KOPT-K1 (cell line): ENCODE data around the gene RAI2.

Source experiments
- H3K27ac ChIP-seq: fragments of 200-600 bp; sonication (generic); 2 replicates; pipeline ENCODE4 v1.5.1; 2016; ENCODE audit warnings: antibody characterized with exemption, mild to moderate bottlenecking, low read depth, low read length; ENCODE audit not compliant: poor library complexity, severe bottlenecking
- H3K36me3 ChIP-seq: fragments of 200-600 bp; sonication (generic); 2 replicates; pipeline ENCODE4 v1.5.1; 2017; ENCODE audit warnings: antibody characterized with exemption, mild to moderate bottlenecking, low read length, moderate library complexity; ENCODE audit not compliant: insufficient read depth
- H3K9me3 ChIP-seq: fragments of 200-600 bp; sonication (generic); 2 replicates; pipeline ENCODE4 v1.5.1; 2017; ENCODE audit warnings: antibody characterized with exemption, low read length, mild to moderate bottlenecking; ENCODE audit not compliant: insufficient read depth, poor library complexity, severe bottlenecking

RAI2 gene

DNA sequence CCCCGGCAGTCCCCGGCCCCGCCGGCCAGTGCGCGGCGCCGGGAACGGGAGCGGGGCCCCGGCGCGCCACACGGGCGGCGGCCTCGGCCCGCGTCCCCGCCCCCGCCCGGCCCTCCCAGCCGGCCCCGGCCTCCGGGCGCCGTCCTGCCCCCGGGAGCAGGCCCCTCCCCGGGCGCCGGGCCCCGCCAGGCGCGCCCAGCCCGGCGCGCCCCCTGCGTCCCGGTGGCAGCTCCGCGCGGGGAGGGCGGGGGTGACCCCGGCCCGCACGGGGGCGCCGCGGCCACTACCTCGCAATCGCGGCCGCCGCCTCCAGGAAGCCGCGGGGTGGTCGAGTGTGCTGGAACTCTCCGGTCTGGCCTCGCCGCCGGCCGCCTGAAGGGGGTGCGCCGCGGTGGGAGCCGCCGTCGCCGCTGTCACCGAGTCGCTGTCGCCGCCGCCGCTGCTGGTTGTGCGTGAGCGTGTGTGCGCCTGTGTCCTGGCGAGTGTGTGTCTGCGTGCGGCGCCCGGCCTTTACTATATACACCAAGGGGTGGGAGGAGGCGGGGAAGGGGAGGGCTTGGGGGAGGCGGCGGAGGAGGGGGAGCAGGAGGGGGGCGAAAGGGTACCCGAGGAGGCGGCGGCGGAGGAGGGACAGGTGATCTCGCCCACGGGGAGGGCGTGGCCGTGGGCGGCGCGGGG, at the start of gene RAI2:
TSS of gene RAI2 (minus strand) at position 488 of the 678 bp plus-strand sequence. CDS start 59,288 bp downstream, outside the sequence.
- Histone ChIP-seq H3K9me3 (no peaks in the 10 kb centered on the region), H3K36me3 (no peaks in the 10 kb centered on the region), H3K27ac (no peak within 1 kb of the TSS)

DNA sequence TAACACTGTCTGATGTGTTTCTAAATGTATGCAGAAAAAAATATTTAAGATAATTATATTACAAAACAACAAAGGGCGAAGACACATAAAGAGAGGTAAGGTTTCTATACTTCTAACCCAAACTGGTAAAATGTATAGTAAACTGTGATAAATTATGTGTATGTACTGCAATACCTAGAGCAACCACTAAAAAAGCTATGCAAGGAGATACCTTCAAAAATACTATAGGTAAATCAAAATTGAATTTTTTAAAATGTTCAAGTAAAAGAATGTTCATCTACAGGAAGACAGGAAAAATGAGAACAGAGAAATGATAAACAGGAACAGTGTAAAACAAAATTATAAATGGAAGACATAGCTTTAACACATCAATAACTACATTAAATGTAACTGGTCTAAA, 27.3 kb upstream of the RAI2 start:
- Histone ChIP-seq H3K27ac (no peak overlapping the region), H3K36me3 (no peaks in the 10 kb centered on the region), H3K9me3 (no peaks in the 10 kb centered on the region)

DNA sequence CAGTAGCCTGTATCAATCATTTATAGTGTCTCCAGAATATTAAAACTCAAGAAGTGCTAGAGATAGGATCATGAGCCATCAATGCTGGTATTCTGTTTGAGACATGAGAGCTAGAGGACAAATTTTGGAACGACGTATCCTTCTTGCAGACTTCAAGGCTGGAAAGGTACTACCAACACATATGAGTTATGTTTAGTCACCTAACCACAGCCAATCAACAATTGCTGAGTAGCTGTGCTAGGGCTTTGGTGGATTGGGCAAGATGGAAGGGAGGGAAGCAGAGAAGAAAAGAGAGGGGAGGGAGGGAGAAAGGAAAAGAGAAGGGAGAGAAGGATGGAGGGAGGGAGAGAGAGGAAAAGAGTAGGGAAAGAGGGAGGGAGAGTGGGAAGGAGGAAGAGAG, 21.6 kb upstream of the RAI2 start:
- Histone ChIP-seq H3K27ac (no peak overlapping the region), H3K9me3 (no peaks in the 10 kb centered on the region), H3K36me3 (no peaks in the 10 kb centered on the region)

DNA sequence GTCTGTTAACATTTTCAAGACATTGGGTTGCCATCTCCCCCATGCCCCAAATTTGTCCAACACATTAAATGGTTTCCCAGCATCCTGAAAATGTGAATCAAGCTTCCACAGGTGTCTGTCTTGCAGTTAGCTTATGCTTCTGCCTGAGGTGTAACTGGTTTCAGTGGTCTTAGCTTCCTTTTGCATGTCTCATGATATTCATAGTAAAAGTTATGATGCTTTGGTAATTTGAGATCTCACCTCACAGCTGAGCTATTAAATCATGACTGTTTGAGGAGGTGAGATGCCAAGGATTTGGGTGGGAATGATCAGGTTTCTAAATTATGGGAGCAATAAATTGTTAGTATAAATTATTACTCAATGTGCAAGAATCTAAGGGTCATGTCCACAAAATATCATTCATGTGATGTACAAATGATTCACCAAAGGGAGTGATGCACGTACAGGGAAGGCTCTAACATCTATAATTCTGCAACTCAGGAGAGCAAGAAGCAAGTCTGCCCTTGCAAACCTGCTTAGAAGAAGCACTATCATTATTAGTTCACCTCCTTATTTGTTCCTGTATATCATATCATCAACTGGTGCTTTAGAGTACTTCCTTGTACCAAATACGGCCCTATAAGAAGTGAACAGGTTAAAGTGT, 17.1 kb upstream of the RAI2 start:
- Histone ChIP-seq H3K9me3 (no peaks in the 10 kb centered on the region), H3K27ac (no peak overlapping the region), H3K36me3 (no peaks in the 10 kb centered on the region)

DNA sequence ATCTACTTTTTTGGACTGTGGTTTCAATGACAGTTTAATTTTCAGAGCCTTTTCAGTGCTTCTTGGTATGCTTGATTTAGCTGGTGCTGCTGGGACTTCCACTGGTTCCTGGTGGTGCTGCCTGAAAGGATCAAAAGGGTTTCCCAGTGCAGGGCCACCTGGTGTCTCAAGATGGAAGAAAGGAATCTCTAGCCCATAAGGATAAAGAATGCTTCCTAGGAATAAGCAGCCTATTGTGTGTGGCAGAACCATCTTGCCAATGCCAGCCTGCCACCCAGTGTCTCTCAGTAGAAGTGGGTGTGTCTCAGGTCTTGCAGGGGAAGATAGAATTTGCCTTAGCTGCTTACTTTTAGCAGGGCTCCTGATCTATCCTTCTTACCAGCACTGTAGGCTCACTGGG, 15.0 kb upstream of the RAI2 start:
- H3K36me3 ChIP-seq = no peaks in the 10 kb centered on the region
- no peak overlapping the region for H3K27ac ChIP-seq
- no peaks in the 10 kb centered on the region for H3K9me3 ChIP-seq

DNA sequence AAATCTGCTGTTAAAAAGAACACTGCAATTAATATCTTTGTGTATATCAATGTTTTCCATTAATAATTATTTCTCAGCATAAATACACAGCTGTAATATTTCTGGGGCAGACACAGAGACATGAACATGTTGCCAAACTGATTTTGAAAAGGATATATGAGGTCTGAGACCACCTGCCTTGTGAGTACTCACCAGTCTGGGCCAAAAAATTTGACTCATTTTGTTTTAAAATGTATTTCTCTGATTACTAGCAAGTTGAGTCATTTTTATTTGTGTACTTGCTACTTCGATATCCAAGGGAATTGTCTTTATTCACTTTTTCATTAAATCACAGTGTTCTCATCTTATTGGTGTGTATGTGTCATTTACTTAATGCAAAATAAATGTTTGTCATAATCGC, 8.5 kb upstream of the RAI2 start:
- Histone ChIP-seq H3K27ac (no peak overlapping the region), H3K36me3 (no peaks in the 10 kb centered on the region), H3K9me3 (no peaks in the 10 kb centered on the region)

DNA sequence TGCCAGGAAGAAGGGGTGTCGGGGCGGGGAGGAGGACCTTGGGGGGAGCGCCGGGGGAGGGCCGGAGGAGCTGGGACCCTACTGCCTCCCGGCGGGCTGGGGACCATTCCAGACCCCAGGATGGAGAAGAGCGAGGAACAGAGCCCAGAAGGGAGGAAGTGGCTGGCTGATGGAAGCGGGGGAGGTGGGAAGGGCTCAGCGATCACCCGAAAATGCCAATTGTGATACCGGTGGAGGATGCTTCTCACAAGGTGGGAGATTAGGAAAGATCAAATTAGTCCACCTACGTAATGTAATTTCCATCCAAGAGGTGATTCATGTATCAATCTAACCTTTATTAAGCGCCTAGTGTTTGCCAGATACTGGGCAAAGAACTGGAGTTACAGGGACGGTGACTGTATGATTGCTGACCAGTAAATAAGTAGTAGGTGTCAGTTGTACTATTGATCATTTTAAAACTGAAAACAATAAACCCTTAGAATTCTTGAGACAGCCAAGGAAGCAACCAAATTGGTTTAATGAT, 452 bp upstream of the RAI2 start:
- no peak overlapping the region for H3K27ac ChIP-seq
- no peaks in the 10 kb centered on the region for H3K9me3 ChIP-seq
- no peaks in the 10 kb centered on the region for H3K36me3 ChIP-seq

DNA sequence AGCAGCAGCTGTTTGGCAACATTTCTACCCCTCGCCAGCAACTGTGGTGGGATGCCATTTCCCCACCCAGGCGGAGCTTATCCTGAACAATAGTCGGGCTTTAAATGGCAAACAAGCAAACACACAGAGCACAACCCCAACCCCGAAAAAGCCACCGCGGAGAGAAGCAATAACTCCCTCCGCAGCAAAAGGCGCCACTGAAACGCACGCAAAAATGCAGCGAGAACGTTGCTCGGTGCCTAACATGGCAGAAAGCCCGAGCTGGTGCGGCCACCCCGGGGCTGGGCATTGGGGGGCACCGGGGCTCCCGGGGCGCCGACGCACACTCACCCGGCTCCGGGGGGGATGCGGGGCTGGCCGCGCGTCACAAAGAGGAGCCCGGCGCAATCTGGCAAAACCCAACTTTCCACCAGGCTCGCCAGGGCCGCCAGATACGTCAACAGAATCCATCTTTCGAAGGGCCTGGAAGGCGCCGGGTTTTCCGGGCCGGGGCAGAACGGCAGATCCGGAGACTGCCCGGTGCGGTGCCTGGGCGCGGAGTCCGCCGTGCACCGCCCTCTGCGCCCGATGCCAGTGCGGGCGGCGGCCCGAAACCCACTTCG, 818 bp downstream of the RAI2 start:
- no peak overlapping the region for H3K27ac ChIP-seq
- no peaks in the 10 kb centered on the region for H3K9me3 ChIP-seq
- no peaks in the 10 kb centered on the region for H3K36me3 ChIP-seq

DNA sequence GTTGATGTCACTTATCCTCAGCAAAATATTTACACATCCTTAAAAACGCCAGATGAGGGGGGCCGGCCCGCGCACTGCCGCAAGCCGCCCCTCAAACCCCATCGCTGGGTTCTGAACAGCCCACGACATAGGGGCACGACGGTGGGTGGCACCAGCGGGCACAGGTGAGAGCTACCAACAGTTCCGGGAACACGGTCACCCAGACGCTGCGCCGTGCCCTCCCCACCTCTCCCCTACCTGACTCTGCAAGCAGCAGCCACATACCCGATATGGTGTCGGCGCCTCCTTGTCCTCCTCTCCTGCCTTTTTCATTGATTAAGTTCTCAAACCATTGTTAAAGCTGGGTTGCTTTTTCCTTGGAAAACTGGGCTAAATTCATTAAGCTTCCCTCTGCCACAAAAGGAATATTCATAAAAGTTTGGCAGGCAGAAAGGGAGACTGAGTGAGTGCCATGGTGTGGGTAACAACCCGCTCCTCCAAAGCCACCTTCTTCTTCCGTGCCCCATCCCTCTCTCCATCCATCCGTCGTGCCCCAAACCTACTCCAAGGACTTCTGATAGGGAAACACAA, 1.4 kb downstream of the RAI2 start:
- H3K27ac ChIP-seq = no peak overlapping the region

DNA sequence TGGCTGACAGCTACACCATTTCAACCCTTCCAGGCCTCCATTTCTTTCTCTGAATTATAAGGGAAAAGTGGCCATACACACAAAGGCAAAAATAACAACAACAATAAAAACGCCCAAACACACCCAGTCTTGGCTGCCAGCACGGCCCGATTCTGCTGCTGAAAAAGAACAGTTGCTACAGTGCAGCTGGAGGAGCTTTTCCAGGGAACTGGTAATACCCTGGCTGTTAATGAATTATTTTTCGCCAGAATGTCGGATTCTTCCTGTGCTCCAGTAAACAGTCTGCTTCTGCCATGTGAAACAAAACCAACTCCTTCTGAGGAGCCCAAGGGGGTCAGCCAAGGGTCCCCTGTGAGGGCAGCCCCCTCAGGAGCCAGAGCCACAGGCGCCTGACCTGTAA, 6.6 kb downstream of the RAI2 start:
- Histone ChIP-seq H3K36me3 (no peaks in the 10 kb centered on the region), H3K9me3 (no peaks in the 10 kb centered on the region), H3K27ac (no peak overlapping the region)

More for the DNA sequence above, 1.4 kb downstream of the RAI2 start:
- H3K9me3 ChIP-seq = no peaks in the 10 kb centered on the region
- no peaks in the 10 kb centered on the region for H3K36me3 ChIP-seq

DNA sequence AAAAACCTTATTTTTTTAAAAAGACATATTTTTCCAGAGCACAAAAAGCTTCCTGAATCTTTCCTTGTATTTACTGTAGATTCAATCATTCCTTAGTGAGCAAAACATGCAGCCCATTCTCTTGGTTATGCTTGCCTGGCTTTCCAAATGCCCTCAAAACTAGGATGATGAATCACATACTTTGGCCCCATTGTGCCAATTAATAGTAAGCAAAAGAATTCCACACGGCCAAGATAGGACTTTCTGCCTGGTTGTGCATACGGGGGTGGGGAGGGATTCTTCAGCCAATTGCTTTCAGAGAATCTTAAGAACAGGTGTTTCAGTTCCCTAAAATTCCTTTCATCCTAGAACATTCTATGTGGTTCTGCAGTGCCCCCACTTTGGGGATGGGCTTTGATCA, 7.0 kb downstream of the RAI2 start:
- Histone ChIP-seq H3K27ac (no peak overlapping the region), H3K36me3 (no peaks in the 10 kb centered on the region), H3K9me3 (no peaks in the 10 kb centered on the region)

DNA sequence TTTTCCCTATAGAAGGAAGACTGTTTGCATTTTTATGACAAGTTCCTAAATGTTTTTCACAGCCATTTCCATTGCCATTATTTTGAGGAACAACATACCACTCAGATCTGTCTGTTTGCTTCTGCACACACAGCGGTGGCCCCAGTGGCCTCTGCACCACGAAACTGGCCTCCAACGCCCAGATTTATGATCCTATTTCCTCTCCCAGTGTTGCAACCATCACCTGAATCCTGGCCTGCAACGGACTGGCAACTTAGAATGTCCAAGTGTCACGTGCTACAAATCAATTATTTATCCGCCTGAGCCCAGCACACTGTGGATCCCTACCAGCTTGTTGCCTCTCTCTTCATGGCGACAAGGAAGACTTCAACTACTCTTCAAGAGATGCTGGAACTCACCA, 9.2 kb downstream of the RAI2 start:
- H3K9me3 ChIP-seq = no peaks in the 10 kb centered on the region
- no peaks in the 10 kb centered on the region for H3K36me3 ChIP-seq
- no peak overlapping the region for H3K27ac ChIP-seq

DNA sequence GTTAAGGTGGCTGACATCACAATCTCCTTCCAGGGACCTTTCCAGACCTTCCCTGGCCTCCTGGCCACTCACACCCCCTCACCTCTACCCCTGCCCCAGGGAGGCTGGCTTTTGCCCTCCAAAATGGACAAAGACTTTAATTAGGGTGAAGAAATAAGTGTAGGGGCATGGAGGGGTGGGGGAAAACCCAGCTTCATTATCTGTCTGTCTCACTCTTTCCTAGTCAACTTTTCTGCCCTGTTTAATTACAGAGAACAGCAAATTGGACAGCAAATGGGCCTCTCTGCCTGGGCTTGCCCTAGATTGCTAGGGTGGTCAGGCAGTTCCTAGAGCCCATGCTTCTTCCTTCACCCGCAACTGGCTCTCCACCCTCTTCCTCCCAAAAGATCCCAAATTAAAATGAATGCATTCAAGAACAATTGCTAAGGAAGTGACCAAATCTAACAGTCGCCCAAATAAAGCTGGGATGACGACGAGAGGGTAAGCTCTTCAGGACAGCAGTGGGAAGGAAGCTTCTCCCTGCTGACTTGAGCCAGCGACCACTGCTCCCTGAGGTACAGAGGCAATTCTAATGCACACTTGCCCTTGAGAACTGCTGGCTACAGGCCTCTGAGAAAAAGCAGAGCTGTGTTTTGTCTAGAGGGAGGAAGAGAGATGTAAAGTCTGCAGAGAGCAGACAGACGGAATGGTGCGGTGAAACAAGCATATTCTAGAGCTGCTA, 12.4 kb downstream of the RAI2 start:
- Histone ChIP-seq H3K36me3 (no peaks in the 10 kb centered on the region), H3K27ac (no peak overlapping the region), H3K9me3 (no peaks in the 10 kb centered on the region)

DNA sequence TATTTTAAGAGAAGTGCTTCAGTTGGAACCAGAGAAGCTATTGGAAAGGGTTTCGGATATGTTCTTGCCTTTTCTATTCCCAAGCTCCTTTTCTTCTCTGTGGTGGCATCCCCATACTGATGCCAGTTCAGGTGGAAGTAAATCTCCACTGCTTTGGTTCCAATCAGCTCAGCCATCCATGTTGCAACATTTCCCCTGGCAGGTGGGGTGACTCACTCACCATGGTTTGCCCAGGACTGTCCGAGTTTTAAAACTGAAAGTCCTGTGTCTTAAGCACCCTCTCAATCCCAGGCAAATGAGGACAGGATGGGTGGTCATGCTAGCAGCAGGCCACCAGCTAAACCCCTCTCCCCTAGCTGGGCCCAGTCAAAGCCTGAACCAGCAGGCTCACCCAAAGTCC, 15.1 kb downstream of the RAI2 start:
- H3K9me3 ChIP-seq = no peaks in the 10 kb centered on the region
- no peaks in the 10 kb centered on the region for H3K36me3 ChIP-seq
- H3K27ac ChIP-seq = no peak overlapping the region

DNA sequence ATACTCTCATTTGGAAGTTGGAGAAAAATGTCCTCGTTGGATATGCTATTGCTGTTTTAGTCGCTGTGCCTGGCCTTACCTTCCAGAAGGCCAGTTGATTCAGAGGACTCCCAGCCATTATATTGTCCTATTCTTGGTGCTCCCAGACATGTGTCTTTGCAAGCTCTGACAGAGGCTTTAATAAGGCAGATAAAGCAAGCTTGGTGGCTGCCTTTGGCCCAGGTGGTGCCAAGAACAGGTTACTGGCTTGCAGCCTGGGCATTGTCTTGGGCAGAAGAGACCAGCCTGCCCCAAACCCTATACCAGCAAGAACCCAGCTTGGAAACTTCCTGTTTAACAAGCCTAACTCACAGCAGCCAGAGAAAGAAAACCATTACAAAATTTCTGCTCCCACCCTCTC, 16.9 kb downstream of the RAI2 start:
- H3K36me3 ChIP-seq = no peaks in the 10 kb centered on the region
- H3K27ac ChIP-seq = no peak overlapping the region
- no peaks in the 10 kb centered on the region for H3K9me3 ChIP-seq
